GM18951 (cell line): ENCODE data around the gene WDR1.

ENCODE experiments used
- POLR2A ChIP-seq: IDR thresholded peaks from 4 replicates; pipeline ENCODE4 v1.6.1; 2011; ENCODE audit warnings: mild to moderate bottlenecking; ENCODE audit not compliant: insufficient read length, insufficient read depth; ENCODE audit errors: extremely low read depth
- in situ Hi-C: fragments of 300-500 bp; cut with MboI; formaldehyde crosslinking; loops from one replicate; pipeline ENCODE4 v1.12.0; 2022; ENCODE audit warnings: low sequenced_read_pairs, mixed read lengths, inconsistent platforms; ENCODE audit not compliant: unreplicated experiment

WDR1 gene

DNA sequence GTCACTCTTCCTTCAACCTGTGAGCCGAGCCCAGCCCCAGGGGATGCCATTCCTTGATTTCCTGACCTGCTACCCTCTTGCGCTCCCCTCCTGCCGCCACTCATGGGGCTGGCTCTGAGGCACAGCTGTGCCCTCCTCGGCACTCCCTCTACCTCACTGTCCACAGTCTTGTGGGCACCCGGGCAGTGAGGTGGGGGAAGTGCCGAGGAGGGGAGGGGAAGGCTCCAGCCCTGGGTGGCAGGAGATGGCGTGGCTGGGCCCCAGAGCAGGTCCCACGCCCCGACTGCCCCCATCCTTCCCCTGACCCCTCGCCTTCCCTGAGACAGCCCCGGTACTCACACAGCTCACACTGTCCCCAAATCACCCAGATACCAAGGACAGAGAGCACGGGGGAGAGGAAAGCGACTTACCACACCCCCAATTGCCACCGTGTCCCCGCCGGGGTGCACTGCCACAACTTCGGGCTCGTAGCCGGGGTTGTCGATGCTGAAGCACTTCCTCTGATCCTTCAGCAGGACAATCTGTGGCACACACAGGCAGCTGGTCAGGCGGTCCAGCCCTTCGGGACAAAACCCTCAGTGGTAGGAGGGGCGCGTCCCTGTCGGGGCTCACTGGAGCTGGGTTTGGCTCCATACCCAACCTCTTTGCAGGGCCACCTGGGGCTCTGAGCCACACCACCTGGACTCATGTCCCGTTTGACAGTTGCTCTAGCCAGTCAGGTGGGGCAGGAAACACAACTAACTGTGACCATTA is 37.9 kb downstream of the WDR1 start:
- in situ Hi-C loops = no loop called here

DNA sequence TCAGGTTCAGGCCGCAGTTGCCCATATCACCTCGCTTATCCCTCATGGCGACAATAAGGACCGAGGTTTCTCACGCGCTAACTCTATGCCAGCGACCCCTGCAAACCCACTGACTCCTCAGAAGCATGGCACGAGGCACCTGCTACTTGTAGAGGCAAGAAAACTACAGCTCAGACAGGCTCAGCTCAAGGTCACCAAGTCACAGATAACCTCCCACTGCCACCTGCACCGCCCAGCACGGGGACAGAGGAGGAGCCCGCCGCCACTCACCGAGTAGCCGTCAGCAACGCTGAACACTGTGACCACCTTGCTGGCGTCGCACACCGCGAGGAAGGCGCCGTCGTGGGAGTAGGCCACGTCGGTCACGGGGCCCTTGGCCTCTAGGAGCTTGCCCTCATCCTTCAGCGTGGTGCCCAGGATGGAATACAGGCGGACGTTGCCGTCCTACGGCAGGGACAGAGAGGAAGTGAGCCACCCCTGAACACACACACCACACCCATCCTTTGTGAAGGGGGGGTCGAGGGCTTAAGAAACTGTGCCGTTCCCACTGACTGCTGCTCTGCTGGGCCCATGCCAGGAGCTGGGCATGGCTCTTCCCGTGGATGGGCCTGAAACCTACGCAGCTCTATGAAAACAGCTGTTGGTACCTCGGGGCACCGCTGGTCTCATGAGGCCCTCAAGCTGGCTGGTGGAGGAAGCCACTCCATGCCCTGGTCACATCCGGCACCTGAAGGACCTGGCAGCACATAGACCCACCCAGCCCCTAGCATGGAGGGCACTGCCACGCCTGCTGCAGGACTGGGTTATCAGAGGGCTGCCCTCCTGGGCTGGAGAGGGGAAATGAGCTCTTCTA is 38.9 kb downstream of the WDR1 start:
- in situ Hi-C loops = no loop called here
- no peak for TF ChIP-seq POLR2A

More for the DNA sequence above, 37.9 kb downstream of the WDR1 start:
- no peak for TF ChIP-seq POLR2A

DNA sequence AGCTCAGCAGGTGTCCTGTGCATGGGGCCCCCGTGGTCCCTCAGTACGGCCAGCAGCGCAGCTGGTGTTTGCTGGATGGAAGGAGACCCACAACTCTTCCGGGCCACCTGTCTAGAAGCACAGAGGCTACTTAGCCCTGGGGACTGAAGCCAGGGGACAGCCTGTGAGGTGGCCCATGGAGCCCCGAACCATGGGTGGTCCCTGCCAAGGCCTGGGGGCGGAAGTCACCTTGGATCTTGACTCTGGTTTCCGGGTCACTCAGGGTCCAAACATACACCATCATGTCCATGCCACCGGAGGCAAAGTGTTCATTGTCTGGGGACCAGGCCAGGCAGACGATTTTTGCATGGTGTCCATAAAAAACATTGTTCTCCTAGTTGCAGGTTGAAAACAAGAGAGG is 39.5 kb downstream of the WDR1 start:
- in situ Hi-C loops = no loop called here
- TF ChIP-seq POLR2A = no peak

DNA sequence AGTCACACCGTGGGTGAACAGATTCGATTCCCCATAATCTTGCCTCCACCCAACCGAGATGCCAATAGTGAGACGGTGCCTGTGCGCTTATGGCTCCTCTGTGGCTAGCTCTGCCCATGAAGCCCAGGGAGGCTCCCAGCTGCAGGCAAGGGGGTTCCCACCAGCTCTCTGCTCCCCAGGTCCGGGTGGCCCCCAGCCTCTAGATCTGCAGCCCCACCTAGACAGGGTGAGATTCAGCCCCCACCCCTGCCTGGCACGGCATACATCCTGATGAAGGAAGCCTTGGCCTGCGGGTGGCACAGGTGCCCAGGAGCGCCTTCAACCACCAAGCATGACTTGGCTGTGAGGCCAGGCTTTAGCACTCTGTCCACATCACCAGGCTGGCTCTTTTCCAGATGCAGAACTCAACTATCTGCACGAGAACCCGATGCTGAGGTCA is 40.6 kb downstream of the WDR1 start:
- in situ Hi-C loops = no loop called here

DNA sequence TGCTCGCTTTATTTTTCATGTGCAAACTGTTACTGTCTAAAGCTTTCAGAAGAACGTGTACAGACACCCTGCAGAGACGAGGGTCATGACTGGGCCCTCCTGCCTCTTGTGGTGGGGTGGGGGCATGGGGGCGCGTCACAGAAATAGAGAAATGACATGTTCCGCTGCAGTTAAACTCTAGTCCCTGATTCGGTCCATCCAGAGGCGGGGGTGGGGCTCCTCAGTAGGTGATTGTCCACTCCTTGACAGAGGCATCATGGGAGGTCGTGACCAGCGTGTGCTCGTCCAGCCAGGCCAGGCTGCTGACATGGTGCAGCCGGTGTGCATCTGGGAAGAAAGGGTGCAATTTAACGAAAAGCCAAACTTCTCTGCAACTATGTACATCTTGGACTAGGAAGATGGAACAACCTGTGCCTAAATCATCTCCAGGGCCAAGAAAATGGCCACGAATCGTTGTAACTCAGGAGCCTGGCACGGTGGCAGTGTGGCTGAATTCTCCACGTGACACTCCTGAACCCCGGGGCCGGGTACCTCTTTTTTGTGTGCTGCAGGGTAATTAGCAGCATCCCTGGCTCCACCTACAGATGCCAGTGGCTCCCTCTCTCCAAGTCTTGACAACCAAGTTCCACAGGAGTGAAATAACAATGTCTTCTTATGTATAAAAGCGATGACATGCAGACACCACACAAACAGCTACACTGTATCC is 41.3 kb downstream of the WDR1 start:
- in situ Hi-C loops = no loop called here
- TF ChIP-seq POLR2A = no peak

More for the DNA sequence above, 40.6 kb downstream of the WDR1 start:
- TF ChIP-seq POLR2A = no peak

DNA sequence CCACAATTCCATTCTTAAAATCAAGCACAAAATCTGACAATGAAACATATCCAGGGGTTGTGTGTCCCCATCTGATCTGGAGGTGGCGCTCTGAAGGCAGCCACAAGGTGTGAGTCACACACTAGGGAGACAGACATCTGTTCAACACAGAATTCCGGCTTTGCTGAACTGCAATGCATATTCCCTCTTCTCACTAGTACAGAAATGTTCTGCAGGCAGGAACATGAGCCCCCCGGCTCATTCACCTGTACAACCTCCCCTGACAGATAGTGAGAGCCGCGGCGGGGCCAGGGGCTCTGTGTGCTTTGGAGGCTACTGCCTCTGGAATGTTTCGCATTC is 41.9 kb downstream of the WDR1 start:
- in situ Hi-C loops = no loop called here
- no peak for TF ChIP-seq POLR2A

DNA sequence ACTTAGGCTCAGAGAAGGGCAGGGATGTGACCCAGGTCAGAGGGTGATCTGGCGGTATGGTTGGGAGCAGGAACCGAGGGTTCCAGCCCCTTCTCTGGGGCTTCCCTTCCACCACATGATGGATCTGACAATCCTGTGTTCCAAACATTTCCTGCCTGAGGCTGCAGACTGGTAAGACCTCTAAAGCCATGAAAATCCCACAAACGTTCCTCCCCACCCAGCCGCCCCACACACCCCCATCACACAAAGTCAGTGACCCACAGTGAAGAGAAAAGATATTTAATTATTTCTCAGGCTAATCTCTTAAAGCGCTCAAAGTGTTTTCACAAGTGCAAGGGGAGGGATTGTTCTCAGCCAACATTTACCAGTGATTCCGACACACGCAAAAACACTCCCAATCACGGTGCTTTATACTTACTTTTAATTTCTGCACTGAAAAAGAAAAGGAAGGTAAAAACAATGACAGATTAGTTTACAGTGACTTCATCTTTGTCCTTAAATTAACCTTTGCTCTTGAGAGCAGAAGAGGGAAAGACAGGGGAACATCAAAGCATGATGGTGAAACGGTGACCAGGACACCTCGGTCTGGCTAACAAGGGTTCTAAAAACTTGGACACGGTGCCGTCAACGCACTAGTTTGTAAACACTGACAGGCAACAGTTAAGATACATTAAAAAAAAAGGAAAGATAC is 42.4 kb downstream of the WDR1 start:
- in situ Hi-C loops = no loop called here
- no peak for TF ChIP-seq POLR2A

DNA sequence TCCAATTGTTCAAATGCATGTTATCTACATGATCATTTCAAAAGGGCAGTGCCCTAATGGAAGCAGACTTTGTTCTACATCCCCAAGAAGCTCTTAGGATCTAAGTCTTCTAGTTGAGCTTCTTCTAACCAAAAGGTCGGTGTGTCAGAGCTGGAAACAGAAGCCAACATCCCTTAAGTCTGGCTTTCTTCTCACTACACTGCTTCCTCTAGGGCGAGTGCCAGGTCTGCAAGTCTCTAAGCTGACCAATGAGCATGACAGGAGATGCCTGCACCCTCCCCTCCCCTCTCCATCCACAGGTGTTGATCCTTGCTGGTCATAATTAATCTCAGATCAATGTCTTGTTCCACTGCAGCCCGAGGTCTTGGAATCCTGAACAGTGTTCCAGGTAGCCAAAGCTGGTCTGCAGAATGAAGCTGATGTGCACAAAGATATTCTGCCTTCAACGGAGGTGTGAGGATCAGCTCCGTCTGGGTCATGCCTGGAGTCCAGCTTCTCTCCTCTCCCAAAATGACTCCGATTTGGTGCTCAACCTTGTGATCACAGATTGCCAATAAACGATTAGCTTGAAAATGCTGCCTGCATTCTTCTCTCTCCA is 44.1 kb downstream of the WDR1 start:
- in situ Hi-C loops = no loop called here
- no peak for TF ChIP-seq POLR2A

DNA sequence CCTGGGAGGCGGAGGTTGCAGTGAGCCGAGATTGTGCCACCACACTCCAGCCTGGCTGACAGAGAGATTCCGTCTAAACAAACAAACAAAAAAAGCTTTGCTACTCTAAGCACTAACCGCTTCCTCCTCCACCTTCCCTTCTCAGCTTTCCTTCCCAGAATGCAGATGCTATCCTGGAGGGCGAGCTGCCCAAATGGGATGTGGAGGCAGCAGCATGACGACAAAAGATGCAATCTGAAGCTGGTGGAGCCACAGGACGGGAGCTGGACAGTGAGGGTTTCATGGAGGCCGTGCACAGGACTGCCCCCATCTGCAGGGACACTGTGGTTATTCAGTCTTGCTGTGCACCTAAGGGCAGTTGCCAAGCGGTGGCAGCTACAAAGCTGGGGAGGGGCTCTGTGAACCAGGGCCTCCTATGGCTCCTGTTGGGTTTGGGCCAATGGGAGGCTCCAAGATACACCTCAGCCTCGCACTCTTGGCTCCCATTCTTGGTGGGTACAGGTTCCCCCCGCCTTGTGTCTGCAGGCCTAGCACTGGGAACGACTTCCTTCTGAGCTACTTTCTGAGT is 47.4 kb downstream of the WDR1 start:
- no peak for TF ChIP-seq POLR2A
- in situ Hi-C loops = no loop called here

DNA sequence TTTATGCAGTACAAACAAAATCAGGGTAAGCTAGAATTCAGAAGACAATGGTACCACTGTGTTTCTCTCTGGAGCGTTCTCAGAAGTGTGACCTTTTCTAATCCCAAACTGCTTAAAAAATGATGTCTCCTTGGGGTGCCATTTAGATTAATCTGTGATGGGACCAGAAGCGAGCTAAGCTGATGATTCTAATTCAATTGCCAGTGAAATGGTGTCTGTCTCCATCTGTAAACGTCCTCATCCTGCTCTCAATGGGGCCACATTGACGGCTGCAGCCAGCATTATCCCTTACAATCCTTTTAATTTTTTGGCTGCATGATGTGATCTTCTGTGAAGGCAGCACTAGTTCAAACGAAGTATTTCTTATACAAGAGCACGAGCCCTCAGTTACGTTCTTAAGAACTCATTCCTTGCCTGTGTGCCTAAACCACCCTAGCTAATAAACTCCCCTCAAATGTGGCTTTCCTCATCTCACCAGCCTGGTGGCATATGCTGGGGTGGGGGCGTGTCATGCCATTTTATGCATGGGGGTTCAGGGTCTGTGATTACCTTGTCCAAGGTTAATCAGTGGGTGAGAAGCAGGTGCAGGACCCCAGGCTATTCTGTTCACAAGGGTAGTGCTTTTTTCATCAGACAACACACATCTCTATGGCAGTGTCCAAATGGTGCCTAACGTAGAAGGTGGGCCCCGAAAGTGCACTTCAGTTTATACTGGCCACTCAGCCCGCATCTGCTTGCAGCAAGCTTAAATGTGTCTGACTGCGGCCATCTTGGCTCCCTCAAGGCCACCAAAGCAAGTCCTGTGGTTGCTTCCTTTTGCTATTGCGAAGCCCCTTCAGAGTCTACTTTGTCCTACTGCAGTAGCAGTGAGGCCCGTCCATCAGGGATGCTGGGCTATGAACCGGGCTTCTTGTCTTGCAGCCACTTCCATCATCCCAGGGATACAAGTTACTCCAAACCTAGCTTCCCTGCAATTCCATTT is 49.6 kb downstream of the WDR1 start:
- in situ Hi-C loops = no loop called here
- no peak for TF ChIP-seq POLR2A

DNA sequence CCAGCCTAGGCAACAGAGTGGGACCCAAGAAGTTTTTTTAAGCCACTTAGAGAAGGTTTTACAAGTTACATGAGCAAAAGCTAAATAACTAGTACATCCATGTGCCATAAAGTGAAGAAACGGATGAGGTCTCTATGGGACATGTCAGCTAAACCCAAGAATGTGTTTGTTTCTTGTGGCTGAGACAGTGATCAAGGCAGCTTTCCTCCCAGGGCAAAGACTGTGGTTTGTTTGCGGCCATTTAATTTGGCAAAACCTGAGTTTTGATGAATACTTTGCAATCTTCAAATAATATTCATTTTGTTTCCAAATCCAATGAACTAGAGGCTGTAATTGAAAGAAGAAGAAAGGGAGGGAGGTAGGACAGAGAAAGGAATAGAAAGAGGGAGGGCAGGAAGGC is 50.4 kb downstream of the WDR1 start:
- no peak for TF ChIP-seq POLR2A
- in situ Hi-C loops = no loop called here
